ENCODE data around the gene SHISAL2A. TPM values are rescaled to one million over a fixed set of nuclear protein-coding genes. Genes with fewer than 3 reads are reported as not detected.
"Not testable (repeated sequence)": the region's sequence is repeated elsewhere in the genome, so short reads cannot be mapped to it uniquely, and the experiment has no call there.

Gene SHISAL2A
- polyA plus RNA-seq, 1 of the 3 experiments (the other 2 are of a cell fraction) = 0.07 TPM

- H4K20me1 ChIP-seq (ENCODE audit: insufficient read depth); H3K4me1 ChIP-seq (ENCODE audit: control insufficient read depth in 1 of 2, insufficient read depth in 2 of 2, low read depth in 1 of 2, low read length in 1 of 2); H3F3A ChIP-seq (replicated peaks; ENCODE audit: insufficient read depth); H3K9ac ChIP-seq; H3K9me2 ChIP-seq; H3K27ac ChIP-seq (ENCODE audit: low read depth in 2 of 2, low read length in 1 of 2); H3K79me2 ChIP-seq (ENCODE audit: insufficient read depth); H3K27me3 ChIP-seq (ENCODE audit: insufficient read depth); H3K4me2 ChIP-seq; H3K9me3 ChIP-seq; H2AFZ ChIP-seq (ENCODE audit: low read depth); POLR2A ChIA-PET: not testable (repeated sequence)
- peak overlapping the region in 1 of 2 experiments; percentile 27; a peak in 1 of 4 replicates for H3K4me3 ChIP-seq (ENCODE audit: low read depth in 2 of 2, low read length in 1 of 2)
- CTCF ChIA-PET = interaction anchor here (0.6 to 2.7 kb wide), 32 partner anchors 10 to 559 kb away, joined by 3 to 15 read pairs (median 4); partner anchors contain the start of genes CC2D1B, COA7, ORC1 and PRPF38A
- H3K36me3 ChIP-seq (replicated peaks in 1 of 2; ENCODE audit: control insufficient read depth in 1 of 2, insufficient read depth in 2 of 2, low read length in 1 of 2) = peaks cover 22 to 30% of the 10 kb centered on the region in 2 experiments
- TF ChIP-seq CTCF (IDR thresholded peaks at IDR 0.05) (peak; percentile 89), RAD21 (IDR thresholded peaks at IDR 0.05; ENCODE audit: low read length) (peak; percentile 84), RFX5 (IDR thresholded peaks at IDR 0.05; ENCODE audit: low read length) (0 out of 2 replicates have a peak, but pooled peaks have one; percentile 20), SMC3 (IDR thresholded peaks at IDR 0.05; ENCODE audit: low read depth, low read length) (peak; percentile 78), CHD2 (IDR thresholded peaks at IDR 0.05; ENCODE audit: low read length, partially characterized antibody) (peak; percentile 30)
- WGBS (ENCODE audit: low lambda C conversion rate) = 53% methylated on average over 17 of the region's 17 CpGs
- peak; percentile 71 for DNase-seq
Measured at GRCh38 chr1:52686261-52686751, 53.3 kb downstream of the SHISAL2A start.

- POLR2A ChIA-PET = no interaction called here
- H3F3A ChIP-seq (replicated peaks; ENCODE audit: insufficient read depth) = peaks cover 4% of the 10 kb centered on the region
- TF ChIP-seq IRF3 (IDR thresholded peaks at IDR 0.05; ENCODE audit: low read depth, low read length) = no peak
- no peak for TF ChIP-seq SMC3 (IDR thresholded peaks at IDR 0.05; ENCODE audit: low read depth, low read length)
- no peak for TF ChIP-seq MAX (IDR thresholded peaks at IDR 0.05; ENCODE audit: low read depth)
Measured at GRCh38 chr1:52686830-52687229, 53.9 kb downstream of the SHISAL2A start.

More at GRCh38 chr1:52686830-52687229, 53.9 kb downstream of the SHISAL2A start:
- Histone ChIP-seq H2AFZ (ENCODE audit: low read depth) (no peak overlapping the region), H3K4me2 (no peak overlapping the region), H3K79me2 (ENCODE audit: insufficient read depth) (no peaks in the 10 kb centered on the region), H3K27ac (ENCODE audit: low read depth in 2 of 2, low read length in 1 of 2) (no peak overlapping the region), H3K4me3 (ENCODE audit: low read depth in 2 of 2, low read length in 1 of 2) (no peak overlapping the region; a peak in 1 of 4 replicates), H3K9me3 (no peaks in the 10 kb centered on the region), H3K9ac (no peak overlapping the region), H3K9me2 (no peaks in the 10 kb centered on the region), H3K36me3 (replicated peaks in 1 of 2; ENCODE audit: control insufficient read depth in 1 of 2, insufficient read depth in 2 of 2, low read length in 1 of 2) (peaks cover 25 to 32% of the 10 kb centered on the region in 2 experiments), H3K27me3 (ENCODE audit: insufficient read depth) (no peaks in the 10 kb centered on the region), H4K20me1 (ENCODE audit: insufficient read depth) (no peaks in the 10 kb centered on the region), H3K4me1 (ENCODE audit: control insufficient read depth in 1 of 2, insufficient read depth in 2 of 2, low read depth in 1 of 2, low read length in 1 of 2) (no peaks in the 10 kb centered on the region)
- 100% methylated on average over 4 of the region's 5 CpGs for WGBS (ENCODE audit: low lambda C conversion rate)
- CTCF ChIA-PET = interaction anchor here (0.6 to 2.7 kb wide), 28 partner anchors 9 to 322 kb away, joined by 3 to 15 read pairs (median 4); partner anchors contain the start of genes CC2D1B, COA7, ORC1 and PRPF38A
- DNase-seq = no peak

All from SK-N-SH (cell line).